GM19043 (cell line): ENCODE results near the gene RAB22A.

ENCODE experiments used
- ATAC-seq: cut with Tn5 transposase; IDR thresholded peaks from one replicate; pipeline ENCODE4 v1.9.1; 2021; ENCODE audit warnings: low read depth; ENCODE audit not compliant: unreplicated experiment

RAB22A gene

GRCh38 chr20:58309591-58310290 is at the start of gene RAB22A:
Gene RAB22A (plus strand): TSS chr20:58309715. CDS start chr20:58309977, 262 bp downstream.
- peak; percentile 51 for ATAC-seq

GRCh38 chr20:58260006-58260405 is 49.5 kb upstream of the RAB22A start:
- ATAC-seq, result no peak

- ATAC-seq, result no peak
Measured at GRCh38 chr20:58261660-58262059, 47.9 kb upstream of the RAB22A start.

GRCh38 chr20:58264271-58264670 is 45.2 kb upstream of the RAB22A start:
- ATAC-seq, result no peak

- no peak for ATAC-seq
Measured at GRCh38 chr20:58267389-58268215, 41.9 kb upstream of the RAB22A start.

GRCh38 chr20:58268421-58268821 is 41.1 kb upstream of the RAB22A start:
- no peak for ATAC-seq

GRCh38 chr20:58268936-58269619 is 40.4 kb upstream of the RAB22A start:
- no peak for ATAC-seq

- no peak for ATAC-seq
Measured at GRCh38 chr20:58271606-58272351, 37.7 kb upstream of the RAB22A start.

GRCh38 chr20:58274384-58274783 is 35.1 kb upstream of the RAB22A start:
- ATAC-seq, result no peak

- ATAC-seq, result no peak
Measured at GRCh38 chr20:58277107-58277506, 32.4 kb upstream of the RAB22A start.

- no peak for ATAC-seq
Measured at GRCh38 chr20:58277578-58278472, 31.7 kb upstream of the RAB22A start.

GRCh38 chr20:58286729-58287128 is 22.8 kb upstream of the RAB22A start:
- ATAC-seq, result peak; percentile 66

GRCh38 chr20:58287638-58288037 is 21.9 kb upstream of the RAB22A start:
- ATAC-seq, result no peak

GRCh38 chr20:58289143-58289542 is 20.4 kb upstream of the RAB22A start:
- ATAC-seq, result no peak

GRCh38 chr20:58293453-58293852 is 16.1 kb upstream of the RAB22A start:
- no peak for ATAC-seq

GRCh38 chr20:58294497-58295455 is 14.7 kb upstream of the RAB22A start:
- no peak for ATAC-seq

- ATAC-seq, result no peak
Measured at GRCh38 chr20:58296051-58296837, 13.3 kb upstream of the RAB22A start.

GRCh38 chr20:58297394-58297793 is 12.1 kb upstream of the RAB22A start:
- ATAC-seq, result no peak
